Lower leg skin (tissue), 4 donors: ENCODE data around the gene CDNF. TPM values are rescaled to one million over a fixed set of nuclear protein-coding genes. Genes with fewer than 3 reads are reported as not detected.

Experiments
- DNase-seq, 2 donors: peaks; one replicate each; pipeline ENCODE4 v3.0.0-alpha.2; 2019; ENCODE audit warnings: low spot score in 2 of 2
- H3K4me3 ChIP-seq: fragments of 200-600 bp; sonication (generic); 2 replicates; pipeline ENCODE4 v1.5.1; 2017; ENCODE audit warnings: mild to moderate bottlenecking, low read depth; ENCODE audit not compliant: poor library complexity, severe bottlenecking
- POLR2A ChIP-seq, 2 donors: fragments of 450-650 bp; IDR thresholded peaks; one replicate each; pipeline ENCODE4 v1.6.1; 2016 to 2017; ENCODE audit warnings: antibody characterized with exemption in 2 of 2, mild to moderate bottlenecking in 1 of 2, moderate library complexity in 1 of 2
- WGBS, 2 donors: methylation state at CpG; one replicate each; pipeline ENCODE4 v1.1.5; 2018; 5-methylcytosine and 5-hydroxymethylcytosine counted together
- intact Hi-C: fragments of 100-400 bp; cut with DNase I; formaldehyde crosslinking; loops from one replicate; pipeline ENCODE4 v1.15.0; 2023; ENCODE audit warnings: low total_unique reads
- total RNA-seq, 4 donors: library from RNA; depleted of rRNA; stranded (reverse); fragments of >200 nt; gene quantifications; one replicate each; pipeline ENCODE4 v1.1.0, GENCODE V29; 2016
- TF ChIP-seq, protein P1 (sequence below), 3 donors: fragments of 450-650 bp; IDR thresholded peaks; one replicate each; pipeline ENCODE4 v1.5.1; 2016; ENCODE audit warnings: antibody characterized with exemption in 3 of 3, mild to moderate bottlenecking in 3 of 3, moderate library complexity in 2 of 3

CDNF gene
- total RNA-seq, 4 donors from 2014 or later, result 1.9 to 9.8 (median 3.9) TPM

DNA sequence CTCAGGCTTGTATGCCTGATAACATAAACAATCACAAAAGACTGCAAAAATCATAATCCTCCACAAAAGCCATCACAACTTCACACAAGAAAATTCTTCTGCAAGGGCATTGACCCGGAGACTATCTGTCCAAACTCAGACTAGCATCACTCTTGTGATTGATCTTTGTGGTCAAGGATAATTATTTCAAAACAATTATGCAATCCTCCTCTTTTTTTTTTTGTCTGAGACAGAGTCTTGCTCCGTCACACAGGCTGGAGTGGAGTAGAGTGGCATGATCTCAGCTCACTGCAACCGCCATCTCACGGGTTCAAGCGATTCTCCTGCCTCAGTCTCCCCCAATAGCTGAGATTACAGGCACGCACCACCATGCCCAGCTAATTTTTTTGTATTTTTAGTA, 22.2 kb downstream of the CDNF start:
- no peak for DNase-seq
- intact Hi-C loops, result no loop called here
- WGBS, 2 donors, result 92% methylated on average over 6 of the region's 6 CpGs
- H3K4me3 ChIP-seq, result no peak overlapping the region
- TF ChIP-seq, protein P1, sequence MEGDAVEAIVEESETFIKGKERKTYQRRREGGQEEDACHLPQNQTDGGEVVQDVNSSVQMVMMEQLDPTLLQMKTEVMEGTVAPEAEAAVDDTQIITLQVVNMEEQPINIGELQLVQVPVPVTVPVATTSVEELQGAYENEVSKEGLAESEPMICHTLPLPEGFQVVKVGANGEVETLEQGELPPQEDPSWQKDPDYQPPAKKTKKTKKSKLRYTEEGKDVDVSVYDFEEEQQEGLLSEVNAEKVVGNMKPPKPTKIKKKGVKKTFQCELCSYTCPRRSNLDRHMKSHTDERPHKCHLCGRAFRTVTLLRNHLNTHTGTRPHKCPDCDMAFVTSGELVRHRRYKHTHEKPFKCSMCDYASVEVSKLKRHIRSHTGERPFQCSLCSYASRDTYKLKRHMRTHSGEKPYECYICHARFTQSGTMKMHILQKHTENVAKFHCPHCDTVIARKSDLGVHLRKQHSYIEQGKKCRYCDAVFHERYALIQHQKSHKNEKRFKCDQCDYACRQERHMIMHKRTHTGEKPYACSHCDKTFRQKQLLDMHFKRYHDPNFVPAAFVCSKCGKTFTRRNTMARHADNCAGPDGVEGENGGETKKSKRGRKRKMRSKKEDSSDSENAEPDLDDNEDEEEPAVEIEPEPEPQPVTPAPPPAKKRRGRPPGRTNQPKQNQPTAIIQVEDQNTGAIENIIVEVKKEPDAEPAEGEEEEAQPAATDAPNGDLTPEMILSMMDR (IDR thresholded peaks at IDR 0.05), result no peak
- TF ChIP-seq POLR2A (IDR thresholded peaks at IDR 0.05), result no peak

DNA sequence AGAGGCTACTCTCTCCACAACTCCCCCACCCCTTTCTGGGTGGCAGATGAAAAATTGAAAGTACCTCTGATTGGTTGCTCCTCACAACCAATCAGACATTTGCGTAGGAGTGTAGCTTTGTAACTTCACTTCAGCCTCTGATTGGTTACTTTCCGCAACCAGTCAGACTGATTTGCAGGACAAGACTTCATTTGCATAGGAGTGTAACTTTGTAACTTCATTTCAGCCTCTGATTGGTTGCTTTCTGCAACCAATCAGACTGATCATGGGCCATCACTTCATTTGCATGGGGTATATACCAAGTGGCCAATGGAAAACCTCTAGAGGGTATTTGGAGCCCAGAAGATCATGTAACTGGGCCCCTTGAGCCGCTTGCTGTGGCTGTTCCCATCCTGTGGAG, 25.6 kb downstream of the CDNF start:
- no peak for DNase-seq
- TF ChIP-seq, protein P1 (IDR thresholded peaks at IDR 0.05), result no peak
- TF ChIP-seq POLR2A (IDR thresholded peaks at IDR 0.05), result no peak
- H3K4me3 ChIP-seq, result no peak overlapping the region
- intact Hi-C loops, result no loop called here
- 93 to 97% methylated on average over 3 of the region's 3 CpGs for WGBS, 2 donors

DNA sequence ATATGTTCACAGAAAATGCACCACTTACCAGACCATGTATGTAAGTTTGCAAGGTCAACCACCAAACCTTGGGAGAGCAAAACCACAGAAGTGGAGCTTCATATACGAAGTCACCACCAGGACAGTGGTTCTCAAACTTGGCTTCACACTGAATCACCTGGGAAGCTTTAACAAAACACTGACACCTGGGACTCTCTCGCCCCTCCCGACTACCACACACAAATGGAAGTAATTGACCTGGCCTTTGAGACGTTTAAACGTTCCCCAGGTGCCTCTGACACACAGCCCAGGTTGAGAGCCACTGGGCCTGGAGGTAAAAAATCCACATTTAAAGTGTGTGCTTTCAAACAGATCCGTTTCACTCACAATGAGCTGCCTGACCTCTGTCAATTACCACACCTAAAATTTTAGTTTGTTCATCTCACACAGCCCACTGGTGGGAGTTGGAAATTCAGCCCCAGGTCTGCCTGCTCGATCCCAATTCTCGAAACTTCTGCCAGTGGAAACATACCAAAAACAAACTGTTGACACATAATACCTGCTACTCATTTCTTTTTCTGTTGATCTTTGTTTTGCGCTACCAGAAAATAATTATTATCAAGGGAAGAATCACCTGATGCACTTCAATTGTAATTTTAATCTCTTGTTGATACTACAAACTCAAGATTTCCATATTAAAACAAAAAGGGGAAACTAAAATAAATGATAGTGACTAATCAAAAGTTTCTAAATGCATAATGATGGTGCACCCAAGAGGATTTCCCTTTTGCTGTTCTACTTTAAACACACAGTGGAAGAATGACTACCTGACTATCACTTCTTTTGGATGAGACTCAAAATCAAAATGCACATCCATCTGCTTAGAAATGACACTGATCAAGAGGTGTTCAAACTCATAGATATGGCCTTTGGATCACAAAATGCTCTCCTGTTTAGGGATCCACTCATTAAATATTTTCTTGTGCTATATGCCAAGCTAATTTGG, 26.6 kb downstream of the CDNF start:
- intact Hi-C loops, result no loop called here
- H3K4me3 ChIP-seq, result no peak overlapping the region
- no peak for TF ChIP-seq POLR2A (IDR thresholded peaks at IDR 0.05)
- TF ChIP-seq, protein P1 (IDR thresholded peaks at IDR 0.05), result no peak
- 70 to 78% methylated on average over 9 of the region's 9 CpGs for WGBS, 2 donors
- no peak for DNase-seq

DNA sequence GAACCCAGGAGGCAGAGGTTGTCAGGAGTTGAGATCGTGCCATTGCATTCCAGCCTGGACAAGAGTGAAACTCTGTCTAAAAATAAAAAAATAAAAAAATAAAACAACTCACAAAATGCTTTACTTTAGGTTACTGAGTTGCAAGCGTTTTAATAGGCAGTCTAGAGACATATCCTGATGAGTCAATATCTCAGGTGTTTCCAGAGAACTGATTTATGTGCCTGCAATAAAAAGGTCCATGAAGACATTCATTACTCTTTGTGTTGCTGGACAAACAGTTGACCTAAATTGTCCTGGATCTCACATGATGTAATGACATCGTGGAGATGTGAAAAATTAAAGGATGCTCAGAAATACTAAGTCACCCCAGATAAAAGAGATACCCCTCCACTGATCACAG, 31.5 kb downstream of the CDNF start:
- no peak for DNase-seq
- TF ChIP-seq, protein P1 (IDR thresholded peaks at IDR 0.05), result no peak
- intact Hi-C loops, result no loop called here
- WGBS, 2 donors, result 61 to 71% methylated on average over 3 of the region's 3 CpGs
- no peak overlapping the region for H3K4me3 ChIP-seq

DNA sequence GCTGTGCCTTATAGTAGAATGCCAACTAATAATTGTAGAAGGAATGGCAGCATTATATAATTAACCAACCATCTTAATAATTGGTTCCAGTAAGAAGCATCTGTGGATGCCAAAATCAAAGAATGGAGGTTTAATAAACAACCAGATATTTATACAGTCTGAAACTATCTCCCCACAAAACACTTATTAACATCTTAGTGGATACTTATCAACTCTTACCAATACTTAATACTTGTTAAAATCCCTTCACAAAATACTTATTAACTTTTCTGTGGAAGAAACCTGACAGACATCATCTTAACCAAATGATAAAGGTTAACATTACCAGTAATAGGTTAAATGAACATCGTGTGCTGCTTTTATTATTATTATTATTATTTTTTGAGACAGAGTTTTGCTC, 34.0 kb downstream of the CDNF start:
- no peak for TF ChIP-seq POLR2A (IDR thresholded peaks at IDR 0.05)
- TF ChIP-seq, protein P1 (IDR thresholded peaks at IDR 0.05), result no peak
- DNase-seq, result no peak
- H3K4me3 ChIP-seq, result no peak overlapping the region
- WGBS, 2 donors, result 43 to 83% methylated on average over 1 of the region's 1 CpG
- intact Hi-C loops, result no loop called here
